ENCODE measurements around the gene RFTN1. TPM values are rescaled to one million over a fixed set of nuclear protein-coding genes. Genes with fewer than 3 reads are reported as not detected.

RFTN1 gene
- total and polyA plus RNA-seq, 2 experiments from 2014 or later, result 3.3 to 7.2 TPM

- H3K4me1 ChIP-seq (ENCODE audit: insufficient read depth), result peaks cover 7% of the 10 kb centered on the region
- no peaks in the 10 kb centered on the region for H3K36me3 ChIP-seq (ENCODE audit: insufficient read depth)
- no peak overlapping the region for H2AFZ ChIP-seq
- H3K79me2 ChIP-seq (replicated peaks; ENCODE audit: insufficient read depth), result no peaks in the 10 kb centered on the region
- no peak for ATAC-seq
- no peak overlapping the region for H3K27ac ChIP-seq (ENCODE audit: low read depth)
- Mint-ChIP-seq H3K27ac (no peak overlapping the region), H3K27me3 (ENCODE audit: insufficient read depth, low read depth, poor library complexity) (no peaks in the 10 kb centered on the region), H3K9me3 (no peaks in the 10 kb centered on the region), H3K36me3 (ENCODE audit: low read depth) (no peaks in the 10 kb centered on the region), H3K4me3 (no peak overlapping the region), H3K4me1 (peaks cover 10% of the 10 kb centered on the region)
- H3K27me3 ChIP-seq (ENCODE audit: insufficient read depth), result no peaks in the 10 kb centered on the region
- no peaks in the 10 kb centered on the region for H3K9me2 ChIP-seq (ENCODE audit: insufficient read depth)
- H3K4me3 ChIP-seq, result no peak overlapping the region
- H3F3A ChIP-seq (replicated peaks; ENCODE audit: low read depth), result no peaks in the 10 kb centered on the region
- H4K20me1 ChIP-seq (replicated peaks; ENCODE audit: insufficient read depth), result no peaks in the 10 kb centered on the region
- no peak overlapping the region for H3K4me2 ChIP-seq
- DNase-seq (ENCODE audit: low spot score), result no peak
- TF ChIP-seq JUNB (IDR thresholded peaks at IDR 0.05; ENCODE audit: unreplicated experiment) (no peak), POLR2AphosphoS5 (IDR thresholded peaks at IDR 0.05; ENCODE audit: low read depth) (no peak), EZH2 (IDR thresholded peaks at IDR 0.05; ENCODE audit: low read depth, unreplicated experiment) (no peak), ZNF331 (CRISPR knock-in tag; IDR thresholded peaks at IDR 0.05; ENCODE audit: low read depth) (no peak), CREB1 (CRISPR knock-in tag; IDR thresholded peaks at IDR 0.05; ENCODE audit: low read depth) (no peak), NANOG (IDR thresholded peaks at IDR 0.05; ENCODE audit: borderline replicate concordance) (no peak), CTCF (conservative IDR thresholded peaks at IDR 0.05; ENCODE audit: low read depth in 2 of 2) (no peak), STAT1 (IDR thresholded peaks at IDR 0.05; ENCODE audit: unreplicated experiment) (no peak), ZNF114 (CRISPR knock-in tag; IDR thresholded peaks at IDR 0.05) (no peak), ETS1 (IDR thresholded peaks at IDR 0.05) (no peak), REST (IDR thresholded peaks at IDR 0.05; ENCODE audit: unreplicated experiment) (no peak), EZH2phosphoT487 (IDR thresholded peaks at IDR 0.05; ENCODE audit: unreplicated experiment) (no peak), ZNF462 (CRISPR knock-in tag; IDR thresholded peaks at IDR 0.05) (no peak)
Observed at GRCh38 chr3:16395212-16395611, 118.3 kb downstream of the RFTN1 start.

Data from GM23338 (cell line).